ENCODE measurements around the gene RAI1.
"Not testable (repeated sequence)": the region's sequence is repeated elsewhere in the genome, so short reads cannot be mapped to it uniquely, and the experiment has no call there.

The RAI1 gene

GRCh38 chr17:17806611-17807274 lies 125.5 kb downstream of the RAI1 start:
- no peak for DNase-seq

GRCh38 chr17:17807440-17807839 lies 126.2 kb downstream of the RAI1 start:
- no peak for DNase-seq

- DNase-seq: not testable (repeated sequence)
Measured at GRCh38 chr17:17808200-17808599, 126.9 kb downstream of the RAI1 start.

GRCh38 chr17:17808706-17809432 lies 127.6 kb downstream of the RAI1 start:
- no peak for DNase-seq

- DNase-seq: no peak
Measured at GRCh38 chr17:17809531-17810083, 128.3 kb downstream of the RAI1 start.

GRCh38 chr17:17810084-17810894 lies 129.0 kb downstream of the RAI1 start:
- no peak for DNase-seq

GRCh38 chr17:17810895-17811248 lies 129.6 kb downstream of the RAI1 start:
- no peak for DNase-seq

GRCh38 chr17:17811381-17812210 lies 130.3 kb downstream of the RAI1 start:
- DNase-seq: no peak

GRCh38 chr17:17812211-17813054 lies 131.2 kb downstream of the RAI1 start:
- no peak for DNase-seq

GRCh38 chr17:17813055-17813724 lies 131.9 kb downstream of the RAI1 start:
- no peak for DNase-seq

- DNase-seq: no peak
Measured at GRCh38 chr17:17813725-17814095, 132.5 kb downstream of the RAI1 start.

- DNase-seq: no peak
Measured at GRCh38 chr17:17814162-17815061, 133.2 kb downstream of the RAI1 start.

- no peak for DNase-seq
Measured at GRCh38 chr17:17815062-17815406, 133.8 kb downstream of the RAI1 start.

GRCh38 chr17:17815436-17816200 lies 134.4 kb downstream of the RAI1 start:
- DNase-seq: no peak

GRCh38 chr17:17816240-17816814 lies 135.1 kb downstream of the RAI1 start:
- no peak for DNase-seq

- DNase-seq: no peak
Measured at GRCh38 chr17:17816831-17817551, 135.7 kb downstream of the RAI1 start.

- no peak for DNase-seq
Measured at GRCh38 chr17:17817552-17817947, 136.3 kb downstream of the RAI1 start.

GRCh38 chr17:17818088-17818526 lies 136.8 kb downstream of the RAI1 start:
- DNase-seq: no peak
